GM12891 (cell line): ENCODE results near the gene LRRC40.

ENCODE experiments used
- PAX5 ChIP-seq: IDR thresholded peaks from 2 replicates; pipeline ENCODE4 v1.6.1; 2011; ENCODE audit warnings: low read length, moderate library complexity, mild to moderate bottlenecking; ENCODE audit not compliant: insufficient read depth, severe bottlenecking
- POLR2A ChIP-seq: IDR thresholded peaks from 2 replicates; pipeline ENCODE4 v1.6.1; 2011; ENCODE audit warnings: low read depth, low read length, control low read depth

GRCh38 chr1:70103770-70104169 lies 101.6 kb downstream of the LRRC40 start:
- TF ChIP-seq POLR2A, result no peak
- no peak for TF ChIP-seq PAX5
